Suprapubic skin (tissue), 4 donors: ENCODE results near the gene TMEM200C. TPM values are rescaled to one million over a fixed set of nuclear protein-coding genes. Genes with fewer than 3 reads are reported as not detected.
A peak's percentile ranks its signal among the peaks of the same experiment; 100 is the strongest.

Experiments used
- DNase-seq, 2 donors: peaks; one replicate each; pipeline ENCODE4 v3.0.0-alpha.2; 2019; ENCODE audit warnings: low spot score in 2 of 2
- H3K27ac ChIP-seq: fragments of 200-600 bp; sonication (generic); one replicate; pipeline ENCODE4 v1.5.1; 2019
- H3K27me3 ChIP-seq: fragments of 200-600 bp; sonication (generic); one replicate; pipeline ENCODE4 v1.5.1; 2019
- H3K36me3 ChIP-seq: fragments of 200-600 bp; sonication (generic); one replicate; pipeline ENCODE4 v1.5.1; 2019
- H3K4me1 ChIP-seq: fragments of 200-600 bp; sonication (generic); one replicate; pipeline ENCODE4 v1.5.1; 2019
- H3K4me3 ChIP-seq: fragments of 200-600 bp; sonication (generic); one replicate; pipeline ENCODE4 v1.5.1; 2019; ENCODE audit warnings: mild to moderate bottlenecking
- H3K9me3 ChIP-seq: fragments of 200-600 bp; sonication (generic); one replicate; pipeline ENCODE4 v1.5.1; 2019
- EP300 ChIP-seq: sonication (generic); formaldehyde crosslinking; IDR thresholded peaks from one replicate; pipeline ENCODE4 v1.6.1; 2017; ENCODE audit warnings: antibody characterized with exemption
- POLR2A ChIP-seq, 2 donors: fragments of 450-650 bp; IDR thresholded peaks; one replicate each; pipeline ENCODE4 v1.6.1; 2017; ENCODE audit warnings: antibody characterized with exemption in 2 of 2, mild to moderate bottlenecking in 2 of 2, moderate library complexity in 2 of 2
- POLR2AphosphoS5 ChIP-seq, 3 donors: sonication (generic); formaldehyde crosslinking; IDR thresholded peaks; one replicate each; pipeline ENCODE4 v1.6.1; 2017; ENCODE audit warnings: antibody characterized with exemption in 3 of 3
- WGBS: methylation state at CpG from one replicate; pipeline ENCODE4 v1.1.5; 2018; 5-methylcytosine and 5-hydroxymethylcytosine counted together
- total RNA-seq, 4 donors: library from RNA; depleted of rRNA; stranded (reverse); fragments of >200 nt; gene quantifications; one replicate each; pipeline ENCODE4 v1.1.0, GENCODE V29; 2016
- TF ChIP-seq, protein P1 (sequence below), 2 donors: fragments of 200-600 bp in 1 of 2; fragments of 450-650 bp in 1 of 2; sonication (generic) in 1 of 2; IDR thresholded peaks; one replicate each; pipeline ENCODE4 v1.5.1; 2016 to 2019; ENCODE audit warnings: antibody characterized with exemption in 2 of 2, mild to moderate bottlenecking in 1 of 2, moderate library complexity in 1 of 2

TMEM200C gene
- total RNA-seq, 4 donors from 2014 or later = 0.08 to 1.4 (median 1.3) TPM; not detected in 1

DNA sequence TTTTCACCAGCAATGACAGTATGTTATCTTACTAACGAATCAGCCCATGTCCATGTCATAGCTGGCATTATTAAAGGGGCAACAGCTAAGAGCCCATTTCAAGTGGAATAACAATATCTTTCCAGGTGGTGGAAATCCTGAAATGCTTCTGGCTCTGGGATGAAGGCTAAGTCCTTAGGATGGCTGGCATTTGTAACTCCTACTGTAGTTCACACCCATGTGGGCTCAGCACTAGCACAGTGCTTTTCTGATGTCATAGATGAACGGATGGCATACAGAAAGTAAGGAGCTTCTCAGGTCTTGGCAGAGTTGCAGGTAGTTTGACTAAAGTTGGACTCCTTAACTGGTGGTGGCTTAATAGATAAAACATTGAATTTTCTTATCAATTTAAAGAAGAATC, 10.0 kb downstream of the TMEM200C start:
- H3K4me3 ChIP-seq = no peak overlapping the region
- 63% methylated on average over 2 of the region's 2 CpGs for WGBS

DNA sequence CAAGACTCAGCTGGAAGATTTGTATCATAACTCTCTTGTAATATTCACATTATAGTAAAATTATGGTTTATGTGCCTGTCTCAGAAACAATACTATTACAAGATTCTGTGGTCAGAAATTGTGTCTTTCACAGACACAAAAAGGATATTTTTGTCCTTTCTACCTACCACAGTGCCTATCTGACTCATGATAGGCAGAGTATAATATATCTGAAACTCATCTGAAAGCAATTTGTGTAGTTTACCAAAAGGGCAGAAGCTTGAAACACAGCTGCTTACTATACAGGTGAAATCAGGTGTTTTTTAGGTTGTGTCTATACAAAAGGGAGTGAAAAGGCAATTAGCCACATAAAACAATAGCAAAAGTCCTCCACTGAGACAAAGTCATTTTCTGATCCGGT, 10.9 kb downstream of the TMEM200C start:
- no peaks in the 10 kb centered on the region for H3K27me3 ChIP-seq
- no peak overlapping the region for H3K27ac ChIP-seq
- TF ChIP-seq POLR2A (IDR thresholded peaks at IDR 0.05) (no peak), EP300 (no peak), POLR2AphosphoS5 (IDR thresholded peaks at IDR 0.05) (no peak)
- WGBS = 96% methylated on average over 1 of the region's 1 CpG
- H3K36me3 ChIP-seq = no peaks in the 10 kb centered on the region
- no peaks in the 10 kb centered on the region for H3K9me3 ChIP-seq
- DNase-seq = no peak
- no peak overlapping the region for H3K4me3 ChIP-seq
- no peaks in the 10 kb centered on the region for H3K4me1 ChIP-seq

More for the DNA sequence above, 10.0 kb downstream of the TMEM200C start:
- Histone ChIP-seq H3K27me3 (peaks cover 4% of the 10 kb centered on the region), H3K9me3 (no peaks in the 10 kb centered on the region), H3K4me1 (peaks cover 4% of the 10 kb centered on the region), H3K27ac (no peak overlapping the region), H3K36me3 (no peaks in the 10 kb centered on the region)
- TF ChIP-seq POLR2AphosphoS5 (IDR thresholded peaks at IDR 0.05) (no peak), EP300 (no peak), POLR2A (IDR thresholded peaks at IDR 0.05) (no peak)
- TF ChIP-seq, protein P1, sequence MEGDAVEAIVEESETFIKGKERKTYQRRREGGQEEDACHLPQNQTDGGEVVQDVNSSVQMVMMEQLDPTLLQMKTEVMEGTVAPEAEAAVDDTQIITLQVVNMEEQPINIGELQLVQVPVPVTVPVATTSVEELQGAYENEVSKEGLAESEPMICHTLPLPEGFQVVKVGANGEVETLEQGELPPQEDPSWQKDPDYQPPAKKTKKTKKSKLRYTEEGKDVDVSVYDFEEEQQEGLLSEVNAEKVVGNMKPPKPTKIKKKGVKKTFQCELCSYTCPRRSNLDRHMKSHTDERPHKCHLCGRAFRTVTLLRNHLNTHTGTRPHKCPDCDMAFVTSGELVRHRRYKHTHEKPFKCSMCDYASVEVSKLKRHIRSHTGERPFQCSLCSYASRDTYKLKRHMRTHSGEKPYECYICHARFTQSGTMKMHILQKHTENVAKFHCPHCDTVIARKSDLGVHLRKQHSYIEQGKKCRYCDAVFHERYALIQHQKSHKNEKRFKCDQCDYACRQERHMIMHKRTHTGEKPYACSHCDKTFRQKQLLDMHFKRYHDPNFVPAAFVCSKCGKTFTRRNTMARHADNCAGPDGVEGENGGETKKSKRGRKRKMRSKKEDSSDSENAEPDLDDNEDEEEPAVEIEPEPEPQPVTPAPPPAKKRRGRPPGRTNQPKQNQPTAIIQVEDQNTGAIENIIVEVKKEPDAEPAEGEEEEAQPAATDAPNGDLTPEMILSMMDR (IDR thresholded peaks at IDR 0.05) = no peak
- no peak for DNase-seq

DNA sequence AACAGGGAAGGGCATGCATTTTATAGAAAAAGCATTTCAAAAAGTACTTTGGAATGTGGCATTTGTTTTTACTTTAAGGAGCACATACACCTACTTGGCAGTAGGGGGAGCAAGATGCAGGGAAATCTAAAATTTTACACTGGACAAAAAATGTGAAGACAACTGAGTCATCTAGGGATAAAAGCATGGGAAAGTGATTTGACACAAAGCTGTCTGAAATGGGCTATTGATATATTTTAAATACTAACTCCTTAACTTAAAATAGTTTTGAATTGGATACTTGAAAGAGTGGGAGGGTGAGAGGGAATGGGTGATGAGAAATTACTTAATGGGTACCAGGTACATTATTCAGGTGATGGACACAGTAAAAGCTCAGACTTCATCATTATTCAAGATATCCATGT, 15.8 kb downstream of the TMEM200C start:
- Histone ChIP-seq H3K27ac (no peak overlapping the region), H3K9me3 (no peaks in the 10 kb centered on the region), H3K4me3 (no peak overlapping the region), H3K36me3 (no peaks in the 10 kb centered on the region), H3K4me1 (no peaks in the 10 kb centered on the region), H3K27me3 (peaks cover 6% of the 10 kb centered on the region)
- no peak for TF ChIP-seq EP300
- TF ChIP-seq, protein P1 (IDR thresholded peaks at IDR 0.05) = peak; percentile 74 to 78
- DNase-seq = no peak

DNA sequence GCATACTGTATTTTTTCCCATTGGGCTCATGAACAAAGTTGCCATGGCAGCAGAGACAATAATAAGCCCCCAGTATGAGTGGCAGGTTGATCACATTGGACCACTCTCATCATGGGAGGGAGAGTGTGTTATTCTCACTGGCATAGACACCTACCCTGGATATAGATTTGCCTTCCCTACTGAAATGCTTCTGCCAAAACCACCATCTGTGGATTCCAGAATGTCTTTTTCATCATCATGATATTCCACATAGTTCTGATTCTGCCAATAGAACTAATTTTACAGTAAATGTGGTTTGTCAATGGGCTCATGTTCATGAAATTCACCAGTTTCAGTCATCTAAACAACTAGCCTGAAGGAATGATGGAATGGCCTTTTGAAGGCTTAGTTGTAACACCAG, 18.4 kb downstream of the TMEM200C start:
- H3K9me3 ChIP-seq = no peaks in the 10 kb centered on the region
- no peaks in the 10 kb centered on the region for H3K4me1 ChIP-seq
- TF ChIP-seq, protein P1 (IDR thresholded peaks at IDR 0.05) = no peak
- no peak for TF ChIP-seq POLR2AphosphoS5 (IDR thresholded peaks at IDR 0.05)
- TF ChIP-seq EP300 = no peak
- no peak for TF ChIP-seq POLR2A (IDR thresholded peaks at IDR 0.05)
- H3K4me3 ChIP-seq = no peak overlapping the region
- H3K27ac ChIP-seq = no peak overlapping the region
- DNase-seq = no peak
- no peaks in the 10 kb centered on the region for H3K36me3 ChIP-seq
- peaks cover 6% of the 10 kb centered on the region for H3K27me3 ChIP-seq

DNA sequence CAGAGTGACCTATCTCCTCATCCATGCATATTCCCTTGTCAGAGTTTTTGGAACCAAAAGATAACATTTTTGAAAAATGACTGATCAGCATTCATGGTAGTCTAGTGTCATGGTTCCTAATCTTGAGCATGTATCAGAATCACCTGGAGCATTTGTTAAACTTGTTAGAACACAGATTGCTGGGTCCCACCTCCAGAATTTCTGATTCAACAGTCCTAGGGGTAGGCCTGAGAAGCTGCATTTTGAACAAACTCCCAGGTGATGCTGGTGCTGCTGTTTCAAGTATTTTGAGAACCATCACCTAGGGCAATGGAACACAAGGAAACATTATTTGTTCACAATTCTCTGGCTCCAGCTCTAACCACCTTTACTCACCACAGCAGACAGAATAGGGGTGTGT, 21.0 kb downstream of the TMEM200C start:
- H3K27me3 ChIP-seq = peaks cover 9% of the 10 kb centered on the region
- DNase-seq = no peak
- no peaks in the 10 kb centered on the region for H3K9me3 ChIP-seq
- no peak overlapping the region for H3K4me3 ChIP-seq
- no peaks in the 10 kb centered on the region for H3K36me3 ChIP-seq
- no peaks in the 10 kb centered on the region for H3K4me1 ChIP-seq
- no peak overlapping the region for H3K27ac ChIP-seq
- TF ChIP-seq POLR2AphosphoS5 (IDR thresholded peaks at IDR 0.05) = no peak

DNA sequence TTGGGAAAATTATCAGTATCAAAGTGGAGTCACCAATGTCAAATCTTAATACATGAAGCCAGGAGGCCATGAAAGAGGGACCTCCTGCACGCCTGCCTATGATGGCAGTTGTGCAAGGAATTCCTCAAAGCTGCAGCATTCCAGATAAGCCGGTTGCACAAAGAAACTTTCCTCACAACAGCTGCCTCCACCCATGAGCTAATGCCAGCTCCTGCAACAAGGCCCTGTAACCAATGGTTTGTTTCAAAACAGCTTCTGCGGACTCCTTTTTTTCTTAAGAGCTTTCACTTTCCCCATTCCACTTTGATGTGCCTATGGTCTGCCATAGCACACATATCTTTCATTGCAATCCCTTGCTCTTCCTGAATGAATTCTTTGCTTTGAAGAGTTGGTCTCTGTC, 22.4 kb downstream of the TMEM200C start:
- Histone ChIP-seq H3K27ac (no peak overlapping the region), H3K4me1 (no peaks in the 10 kb centered on the region), H3K36me3 (no peaks in the 10 kb centered on the region), H3K9me3 (no peaks in the 10 kb centered on the region), H3K4me3 (no peak overlapping the region), H3K27me3 (peaks cover 9% of the 10 kb centered on the region)
- WGBS = 29% methylated on average over 3 of the region's 3 CpGs
- no peak for DNase-seq
- no peak for TF ChIP-seq EP300
- TF ChIP-seq, protein P1 (IDR thresholded peaks at IDR 0.05) = no peak
- no peak for TF ChIP-seq POLR2A (IDR thresholded peaks at IDR 0.05)
- no peak for TF ChIP-seq POLR2AphosphoS5 (IDR thresholded peaks at IDR 0.05)
